HepG2 (cell line): Measurements from ENCODE around the gene TBC1D10A. TPM values are rescaled to one million over a fixed set of nuclear protein-coding genes. Genes with fewer than 3 reads are reported as not detected.

Source experiments
- ASH2L ChIP-seq: fragments of 300-600, 200-600 bp; sonication (generic); IDR thresholded peaks from 2 replicates; pipeline ENCODE4 v1.7.0; 2017; ENCODE audit warnings: low read depth, mild to moderate bottlenecking, moderate library complexity, mixed read lengths, low read length; ENCODE audit not compliant: insufficient read length
- BCL6 ChIP-seq: IDR thresholded peaks from 2 replicates; pipeline ENCODE4 v1.6.1; 2016; ENCODE audit warnings: missing genetic modification reagents, missing compliant biosample characterization
- GFI1 ChIP-seq: sonication (generic); formaldehyde crosslinking; IDR thresholded peaks from 2 replicates; pipeline ENCODE4 v1.5.0; 2020; ENCODE audit warnings: missing genetic modification reagents, mild to moderate bottlenecking, borderline replicate concordance
- GPN1 ChIP-seq: sonication (generic); formaldehyde crosslinking; IDR thresholded peaks from 2 replicates; pipeline ENCODE4 v1.5.1; 2020; ENCODE audit warnings: missing genetic modification reagents, borderline replicate concordance
- HNRNPLL ChIP-seq: fragments of 200-400 bp; formaldehyde crosslinking; IDR thresholded peaks from 2 replicates; pipeline ENCODE4 v1.6.1; 2017; ENCODE audit warnings: mild to moderate bottlenecking, low read depth, low read length; ENCODE audit not compliant: poor library complexity, severe bottlenecking
- HOXA5 ChIP-seq: sonication (generic); formaldehyde crosslinking; IDR thresholded peaks from 2 replicates; pipeline ENCODE4 v1.4.0; 2020; ENCODE audit warnings: missing genetic modification reagents
- KDM6A ChIP-seq: IDR thresholded peaks from 2 replicates; pipeline ENCODE4 v1.6.1; 2016; ENCODE audit warnings: low read depth
- MXD3 ChIP-seq: IDR thresholded peaks from 2 replicates; pipeline ENCODE4 v1.6.1; 2016; ENCODE audit warnings: mild to moderate bottlenecking, missing biosample characterization, missing genetic modification reagents
- PCBP1 ChIP-seq: fragments of 200-400 bp; formaldehyde crosslinking; IDR thresholded peaks from 2 replicates; pipeline ENCODE4 v1.6.1; 2017; ENCODE audit warnings: mild to moderate bottlenecking, low read depth, low read length, borderline replicate concordance
- SKI ChIP-seq: fragments of 450-650 bp; IDR thresholded peaks from one replicate; pipeline ENCODE4 v1.6.1; 2018; ENCODE audit warnings: mild to moderate bottlenecking; ENCODE audit not compliant: partially characterized antibody
- TFAP4 ChIP-seq: sonication (generic); IDR thresholded peaks from 2 replicates; pipeline ENCODE4 v1.6.1; 2016; ENCODE audit warnings: low read depth, borderline replicate concordance
- THRA ChIP-seq: sonication (generic); formaldehyde crosslinking; IDR thresholded peaks from 2 replicates; pipeline ENCODE4 v1.4.0; 2020; ENCODE audit warnings: missing genetic modification reagents, borderline replicate concordance
- UBTF ChIP-seq: sonication (generic); formaldehyde crosslinking; IDR thresholded peaks from 2 replicates; pipeline ENCODE4 v1.4.0; 2020; ENCODE audit warnings: mild to moderate bottlenecking, missing genetic modification reagents
- YY1 ChIP-seq: IDR thresholded peaks from 2 replicates; pipeline ENCODE4 v1.6.1; 2011; ENCODE audit warnings: low read length, low read depth, moderate library complexity, mild to moderate bottlenecking; ENCODE audit not compliant: insufficient read depth, insufficient replicate concordance
- ZNF230 ChIP-seq: sonication (generic); formaldehyde crosslinking; IDR thresholded peaks from 2 replicates; pipeline ENCODE4 v1.4.0; 2020; ENCODE audit warnings: mild to moderate bottlenecking, missing genetic modification reagents
- ZNF263 ChIP-seq: sonication (generic); formaldehyde crosslinking; IDR thresholded peaks from 2 replicates; pipeline ENCODE4 v1.4.0; 2020; ENCODE audit warnings: missing genetic modification reagents
- ZNF878 ChIP-seq: sonication (generic); formaldehyde crosslinking; IDR thresholded peaks from 2 replicates; pipeline ENCODE4 v1.8.1; 2023; ENCODE audit warnings: mild to moderate bottlenecking, missing genetic modification reagents, moderate library complexity
- polyA plus RNA-seq, 8 experiments: library from polyadenylated mRNA; depleted of rRNA in 3 of 8; stranded (reverse) in 7 of 8; unstranded in 1 of 8; fragments of >200 nt; fragmentation: Illumina TruSeq in 4 of 8; extraction: Trizol in 4 of 8; gene quantifications; 2 replicates each; pipeline versions ENCODE4 v1.2.1 to v1.2.3, GENCODE V29; 2011 to 2016; ENCODE audit warnings: low read depth in 4 of 8, missing spikeins in 1 of 8, mixed read lengths in 1 of 8; ENCODE audit not compliant: insufficient read depth in 1 of 8
- total RNA-seq, 5 experiments: library from RNA; depleted of rRNA; stranded (reverse); fragments of >200 nt; fragmentation: Illumina TruSeq; extraction: Trizol; gene quantifications; 2 replicates each; pipeline ENCODE4 v1.2.3, GENCODE V29; 2016; ENCODE audit warnings: low read depth in 1 of 5

The TBC1D10A gene
- total and polyA plus RNA-seq, 2 of the 13 experiments (the other 11 are each of a cell fraction or from before 2014, with no cell fraction given), result 4.2 to 4.9 TPM

- TF ChIP-seq BCL6 (CRISPR knock-in tag), result 0 out of 2 replicates have a peak, but pooled peaks have one; percentile 14
- 0 out of 2 replicates have a peak, but pooled peaks have one; percentile 24 for TF ChIP-seq THRA (CRISPR knock-in tag)
- peak; percentile 71; the same call in 1 of the 2 replicates for TF ChIP-seq ZNF263 (CRISPR knock-in tag)
- TF ChIP-seq HOXA5, result 0 out of 2 replicates have a peak, but pooled peaks have one; percentile 21
- no peak for TF ChIP-seq KDM6A (CRISPR knock-in tag)
- TF ChIP-seq SKI, result peak; percentile 76
- no peak for TF ChIP-seq ZNF230
- TF ChIP-seq HNRNPLL, result peak; percentile 90
- TF ChIP-seq PCBP1, result no peak
- 0 out of 2 replicates have a peak, but pooled peaks have one; percentile 58 for TF ChIP-seq MXD3 (CRISPR knock-in tag)
- peak; percentile 45; the same call in 1 of the 2 replicates for TF ChIP-seq UBTF (CRISPR knock-in tag)
- 0 out of 2 replicates have a peak, but pooled peaks have one; percentile 58 for TF ChIP-seq GPN1 (CRISPR knock-in tag)
- peak; percentile 44; the same call in 1 of the 2 replicates for TF ChIP-seq TFAP4
- peak; percentile 29 for TF ChIP-seq ASH2L
- TF ChIP-seq YY1, result peak; percentile 22
- TF ChIP-seq GFI1 (CRISPR knock-in tag), result 0 out of 2 replicates have a peak, but pooled peaks have one; percentile 12
- TF ChIP-seq ZNF878 (CRISPR knock-in tag), result no peak
These were observed 37.4 kb downstream of the TBC1D10A start, which contains the start of gene CASTOR1 (continued) for GRCh38 chr22:30289141-30289979.
